ENCODE results near the gene MYO5C.

The MYO5C gene

DNA sequence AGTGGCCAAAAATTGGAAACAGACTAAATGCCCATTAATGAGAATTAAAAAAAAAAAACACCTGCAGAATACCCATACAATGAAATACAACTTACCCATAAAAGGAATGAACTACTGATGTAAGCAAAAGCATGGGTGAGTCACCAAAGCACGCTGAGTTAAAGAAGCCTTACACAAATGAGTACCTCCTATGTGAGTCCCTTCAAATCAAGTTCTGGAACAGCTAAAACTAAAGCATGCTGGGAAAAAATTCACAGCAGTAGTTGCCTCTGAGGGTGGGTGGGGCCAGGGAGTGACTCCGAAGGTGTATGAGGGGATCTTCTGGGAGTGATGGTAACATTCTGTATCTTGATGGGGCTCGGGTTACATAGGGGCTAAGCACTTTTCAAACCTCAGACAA lies 11.4 kb downstream of the MYO5C start:
- TF ChIP-seq, protein P1, sequence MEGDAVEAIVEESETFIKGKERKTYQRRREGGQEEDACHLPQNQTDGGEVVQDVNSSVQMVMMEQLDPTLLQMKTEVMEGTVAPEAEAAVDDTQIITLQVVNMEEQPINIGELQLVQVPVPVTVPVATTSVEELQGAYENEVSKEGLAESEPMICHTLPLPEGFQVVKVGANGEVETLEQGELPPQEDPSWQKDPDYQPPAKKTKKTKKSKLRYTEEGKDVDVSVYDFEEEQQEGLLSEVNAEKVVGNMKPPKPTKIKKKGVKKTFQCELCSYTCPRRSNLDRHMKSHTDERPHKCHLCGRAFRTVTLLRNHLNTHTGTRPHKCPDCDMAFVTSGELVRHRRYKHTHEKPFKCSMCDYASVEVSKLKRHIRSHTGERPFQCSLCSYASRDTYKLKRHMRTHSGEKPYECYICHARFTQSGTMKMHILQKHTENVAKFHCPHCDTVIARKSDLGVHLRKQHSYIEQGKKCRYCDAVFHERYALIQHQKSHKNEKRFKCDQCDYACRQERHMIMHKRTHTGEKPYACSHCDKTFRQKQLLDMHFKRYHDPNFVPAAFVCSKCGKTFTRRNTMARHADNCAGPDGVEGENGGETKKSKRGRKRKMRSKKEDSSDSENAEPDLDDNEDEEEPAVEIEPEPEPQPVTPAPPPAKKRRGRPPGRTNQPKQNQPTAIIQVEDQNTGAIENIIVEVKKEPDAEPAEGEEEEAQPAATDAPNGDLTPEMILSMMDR (IDR thresholded peaks at IDR 0.05), result no peak
- Mint-ChIP-seq H3K9me3 (peaks cover 22% of the 10 kb centered on the region), H3K4me1 (peaks cover 44% of the 10 kb centered on the region), H3K27me3 (ENCODE audit: low read depth, poor library complexity) (peaks cover 6% of the 10 kb centered on the region), H3K27ac (no peak overlapping the region), H3K36me3 (ENCODE audit: low read depth) (peaks cover 11% of the 10 kb centered on the region), H3K4me3 (no peak overlapping the region)
- no peak for DNase-seq

DNA sequence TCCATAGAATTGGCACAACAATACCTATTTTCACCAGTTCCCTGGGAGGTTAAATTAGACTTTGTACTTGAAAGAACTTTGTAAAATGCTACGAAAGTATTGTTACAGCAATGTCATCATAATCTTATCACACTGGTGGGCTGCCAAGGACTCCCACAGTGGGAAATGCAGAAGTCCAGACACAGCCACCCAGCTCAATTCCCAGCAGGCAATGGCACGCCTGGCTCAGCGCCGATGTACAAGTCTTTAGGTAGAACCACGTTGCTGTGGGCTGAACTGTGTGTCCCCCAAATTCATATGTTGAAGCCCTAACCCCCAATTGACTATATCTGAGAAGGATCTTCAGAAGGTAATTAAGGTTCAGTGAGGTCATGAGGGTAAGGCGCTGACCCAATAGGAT lies 12.3 kb downstream of the MYO5C start:
- Mint-ChIP-seq H3K4me3 (no peak overlapping the region), H3K27me3 (ENCODE audit: low read depth, poor library complexity) (peaks cover 5% of the 10 kb centered on the region), H3K9me3 (peaks cover 22% of the 10 kb centered on the region), H3K36me3 (ENCODE audit: low read depth) (peaks cover 11% of the 10 kb centered on the region), H3K4me1 (peaks cover 35% of the 10 kb centered on the region), H3K27ac (no peak overlapping the region)
- DNase-seq, result no peak
- TF ChIP-seq, protein P1 (IDR thresholded peaks at IDR 0.05), result no peak

DNA sequence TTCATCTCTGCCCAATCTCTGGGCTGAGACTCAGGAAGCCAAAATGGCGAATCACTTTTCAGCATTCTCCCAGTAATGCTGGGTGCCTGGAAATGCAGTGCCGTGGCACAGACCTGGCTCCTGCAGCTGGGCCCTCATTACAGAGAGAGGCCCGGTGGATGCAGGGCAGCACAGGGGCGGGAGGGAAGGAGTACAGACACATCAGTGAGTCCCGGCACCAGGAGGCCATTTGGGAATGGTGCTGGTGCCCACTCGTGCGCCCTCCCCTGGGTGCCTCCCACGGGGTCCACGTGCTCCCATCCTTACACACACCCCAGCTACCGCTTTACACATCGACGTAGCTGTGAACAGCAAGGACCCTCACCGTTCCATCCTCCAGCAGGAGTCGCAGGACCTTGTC lies 13.2 kb downstream of the MYO5C start:
- Mint-ChIP-seq H3K4me1 (peaks cover 27% of the 10 kb centered on the region), H3K4me3 (no peak overlapping the region), H3K27ac (no peak overlapping the region), H3K36me3 (ENCODE audit: low read depth) (peaks cover 11% of the 10 kb centered on the region), H3K9me3 (peaks cover 22% of the 10 kb centered on the region), H3K27me3 (ENCODE audit: low read depth, poor library complexity) (peaks cover 5% of the 10 kb centered on the region)
- no peak for DNase-seq
- TF ChIP-seq, protein P1 (IDR thresholded peaks at IDR 0.05), result no peak

DNA sequence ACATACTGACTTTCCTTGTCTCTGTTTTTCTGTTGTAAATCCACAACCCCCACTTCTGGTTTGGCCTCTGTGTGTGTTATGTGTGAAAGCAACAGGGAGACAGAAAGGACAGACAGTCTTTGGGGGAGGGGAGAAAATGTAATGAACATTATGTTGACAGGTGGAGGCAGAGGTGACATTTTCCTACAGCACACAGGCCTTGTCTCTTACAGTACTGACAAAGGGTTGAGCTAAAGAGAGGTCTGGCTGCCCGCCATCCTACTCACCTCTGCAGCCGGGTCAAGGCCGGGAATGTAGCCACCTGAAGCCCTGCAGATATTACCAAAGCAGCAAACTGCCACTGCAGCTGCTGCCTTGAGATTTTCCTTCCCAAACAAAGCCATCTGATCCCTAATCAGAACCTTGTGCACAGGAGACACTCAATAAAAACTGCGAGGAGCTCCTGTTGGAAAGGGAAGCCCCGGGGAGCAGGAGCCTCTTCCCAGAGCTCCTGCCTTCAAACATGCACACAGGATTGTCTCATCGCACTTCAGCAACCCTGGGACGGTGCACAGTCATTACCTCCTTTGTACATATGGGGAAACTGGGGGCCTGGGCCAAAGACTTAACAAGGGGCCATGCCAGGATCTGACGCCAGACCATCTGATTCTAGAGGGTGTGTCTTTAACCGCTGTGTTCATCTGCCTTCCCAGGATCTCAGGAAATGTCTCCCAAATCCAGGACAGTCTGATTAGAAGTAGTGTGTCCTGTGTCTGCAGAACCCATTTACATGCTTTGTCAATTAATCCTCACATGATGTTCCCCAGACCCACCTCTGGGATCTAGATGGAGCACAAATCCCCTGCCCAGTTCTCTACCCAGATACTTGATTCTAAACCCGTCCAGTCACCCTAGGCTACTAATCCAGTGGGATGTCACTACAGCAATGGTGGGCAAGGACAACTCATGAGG lies 14.2 kb downstream of the MYO5C start:
- Mint-ChIP-seq H3K27me3 (ENCODE audit: low read depth, poor library complexity) (peaks cover 5% of the 10 kb centered on the region), H3K4me3 (no peak overlapping the region), H3K27ac (no peak overlapping the region), H3K4me1 (peaks cover 20% of the 10 kb centered on the region), H3K36me3 (ENCODE audit: low read depth) (peaks cover 5% of the 10 kb centered on the region), H3K9me3 (peaks cover 15% of the 10 kb centered on the region)
- TF ChIP-seq, protein P1 (IDR thresholded peaks at IDR 0.05), result no peak
- DNase-seq, result no peak

DNA sequence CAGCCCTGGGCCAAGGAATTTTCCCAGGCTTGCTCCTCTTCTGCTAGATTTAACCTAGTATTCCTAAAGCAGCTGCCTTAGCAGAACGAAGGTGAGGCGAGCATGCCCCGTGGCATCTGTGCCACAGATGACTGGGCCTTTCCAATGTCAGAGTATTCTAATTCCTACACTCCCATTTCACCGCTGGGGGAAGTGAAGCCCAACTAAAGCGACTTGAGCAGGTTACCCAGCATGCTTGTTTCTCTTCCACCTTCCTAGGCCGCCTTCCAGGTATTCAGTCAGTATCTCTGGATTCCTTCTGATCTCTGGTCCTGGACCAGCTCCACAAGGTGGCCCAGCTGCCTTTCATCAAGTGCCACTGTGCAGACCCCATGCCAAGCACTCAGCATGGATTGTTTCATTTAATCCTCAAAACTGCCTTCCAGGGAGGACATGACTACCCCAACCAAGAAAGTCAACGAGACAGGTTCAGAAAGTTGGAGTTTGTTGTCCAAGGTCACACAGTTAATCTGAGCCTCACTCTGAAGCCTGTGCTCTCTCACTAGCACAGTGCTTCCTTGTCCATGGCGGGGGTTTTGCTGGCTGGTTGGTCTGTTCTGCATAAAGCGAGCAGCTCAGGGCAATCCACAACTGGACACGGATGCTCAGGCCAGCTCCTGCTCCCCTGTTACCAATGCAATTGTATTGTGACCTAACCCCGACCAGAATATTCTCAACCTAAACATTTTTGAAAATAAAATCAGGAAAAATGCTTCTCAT lies 15.1 kb downstream of the MYO5C start:
- peaks cover 20% of the 10 kb centered on the region for H3K4me1 Mint-ChIP-seq
- H3K27me3 Mint-ChIP-seq (ENCODE audit: low read depth, poor library complexity), result peaks cover 9% of the 10 kb centered on the region
- TF ChIP-seq, protein P1 (IDR thresholded peaks at IDR 0.05), result no peak
- no peak for DNase-seq
- H3K4me3 Mint-ChIP-seq, result no peak overlapping the region
- peaks cover 5% of the 10 kb centered on the region for H3K36me3 Mint-ChIP-seq (ENCODE audit: low read depth)
- no peak overlapping the region for H3K27ac Mint-ChIP-seq
- peaks cover 11% of the 10 kb centered on the region for H3K9me3 Mint-ChIP-seq

Measured in nephron progenitor cell (in vitro differentiated cells).